ENCODE data around the gene WDR27.

Gene WDR27

DNA sequence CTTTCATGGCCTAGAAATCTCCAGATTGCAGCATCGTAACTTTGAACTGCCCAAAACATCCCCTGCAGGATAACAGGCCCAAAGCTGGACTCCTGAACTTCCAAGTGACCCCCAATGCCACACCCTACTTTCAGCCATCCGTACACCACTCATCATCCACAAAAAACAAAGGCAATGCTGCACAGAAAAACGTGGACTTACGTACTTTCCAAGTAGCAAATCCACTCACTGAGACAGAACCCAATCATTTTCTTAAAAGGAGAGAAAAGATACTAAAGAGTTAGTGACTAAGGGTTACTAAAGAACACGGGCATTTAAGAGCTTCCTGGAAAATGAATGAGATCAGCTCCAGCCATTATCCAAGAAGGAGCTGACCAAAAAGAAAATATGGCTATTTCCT is 211.0 kb downstream of the WDR27 start:
- H3K4me3 ChIP-seq (replicated peaks in 1 of 2; ENCODE audit: low read depth in 2 of 2, low read length in 2 of 2), result no peak overlapping the region
- peak; percentile 39 to 54 for DNase-seq (ENCODE audit: low read depth in 2 of 2)
- TF ChIP-seq, protein P1, sequence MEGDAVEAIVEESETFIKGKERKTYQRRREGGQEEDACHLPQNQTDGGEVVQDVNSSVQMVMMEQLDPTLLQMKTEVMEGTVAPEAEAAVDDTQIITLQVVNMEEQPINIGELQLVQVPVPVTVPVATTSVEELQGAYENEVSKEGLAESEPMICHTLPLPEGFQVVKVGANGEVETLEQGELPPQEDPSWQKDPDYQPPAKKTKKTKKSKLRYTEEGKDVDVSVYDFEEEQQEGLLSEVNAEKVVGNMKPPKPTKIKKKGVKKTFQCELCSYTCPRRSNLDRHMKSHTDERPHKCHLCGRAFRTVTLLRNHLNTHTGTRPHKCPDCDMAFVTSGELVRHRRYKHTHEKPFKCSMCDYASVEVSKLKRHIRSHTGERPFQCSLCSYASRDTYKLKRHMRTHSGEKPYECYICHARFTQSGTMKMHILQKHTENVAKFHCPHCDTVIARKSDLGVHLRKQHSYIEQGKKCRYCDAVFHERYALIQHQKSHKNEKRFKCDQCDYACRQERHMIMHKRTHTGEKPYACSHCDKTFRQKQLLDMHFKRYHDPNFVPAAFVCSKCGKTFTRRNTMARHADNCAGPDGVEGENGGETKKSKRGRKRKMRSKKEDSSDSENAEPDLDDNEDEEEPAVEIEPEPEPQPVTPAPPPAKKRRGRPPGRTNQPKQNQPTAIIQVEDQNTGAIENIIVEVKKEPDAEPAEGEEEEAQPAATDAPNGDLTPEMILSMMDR (IDR thresholded peaks at IDR 0.05; ENCODE audit: low read depth, low read length), result no peak

DNA sequence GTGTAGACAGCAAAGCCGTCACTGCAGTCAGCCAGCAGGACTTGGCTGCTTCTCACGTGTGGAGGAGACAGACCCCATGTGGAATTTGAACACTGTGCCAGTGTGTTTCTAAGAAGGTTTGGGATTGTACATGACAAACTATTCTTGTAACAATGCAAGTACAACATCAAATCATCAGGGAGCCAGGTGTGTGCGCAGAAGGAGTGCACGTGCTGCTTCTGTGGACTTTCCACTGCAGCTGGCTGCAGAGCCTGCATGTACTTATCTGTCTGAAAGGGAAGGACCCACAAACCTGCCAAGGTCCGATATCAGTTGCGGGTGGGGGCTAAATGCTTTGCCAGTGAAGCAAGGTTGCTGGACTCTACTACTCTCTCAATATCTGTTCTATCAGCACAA is 211.6 kb downstream of the WDR27 start:
- TF ChIP-seq, protein P1 (IDR thresholded peaks at IDR 0.05; ENCODE audit: low read depth, low read length), result no peak
- DNase-seq (ENCODE audit: low read depth in 2 of 2), result no peak
- no peak overlapping the region for H3K4me3 ChIP-seq (replicated peaks in 1 of 2; ENCODE audit: low read depth in 2 of 2, low read length in 2 of 2)

DNA sequence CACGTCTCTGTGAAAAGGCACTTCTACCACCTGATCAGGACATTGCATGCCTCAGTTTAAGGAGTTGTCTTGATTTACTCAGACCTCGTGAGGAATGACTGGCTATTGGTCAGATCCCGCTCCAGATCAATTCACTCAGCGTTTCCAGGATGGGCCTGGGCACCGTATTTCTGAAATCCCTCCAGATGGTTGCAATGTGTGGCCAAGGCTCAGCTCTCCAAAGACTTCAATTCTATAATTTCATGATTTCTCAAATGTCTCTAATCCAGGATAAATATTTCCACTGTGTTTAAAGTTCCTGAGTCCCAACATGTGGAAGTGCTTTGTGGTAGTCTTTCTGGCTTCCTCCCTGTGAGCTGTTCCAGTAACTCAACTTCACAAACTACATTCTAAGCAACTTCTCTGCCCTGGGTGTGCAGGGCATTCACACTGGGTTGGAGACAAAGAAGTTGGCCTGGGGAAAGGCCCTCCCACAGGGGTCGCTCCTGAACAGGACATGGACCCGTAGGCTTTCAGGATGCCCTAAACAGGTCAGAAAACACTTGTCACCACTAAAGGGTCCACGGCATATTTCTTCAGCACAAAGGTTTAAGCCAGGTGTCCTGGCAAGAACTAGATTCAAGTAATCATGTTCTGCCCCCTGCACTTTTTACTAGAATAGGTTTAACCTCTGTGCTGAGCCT is 212.1 kb downstream of the WDR27 start:
- no peak for DNase-seq (ENCODE audit: low read depth in 2 of 2)
- no peak overlapping the region for H3K4me3 ChIP-seq (replicated peaks in 1 of 2; ENCODE audit: low read depth in 2 of 2, low read length in 2 of 2)
- TF ChIP-seq, protein P1 (IDR thresholded peaks at IDR 0.05; ENCODE audit: low read depth, low read length), result no peak

DNA sequence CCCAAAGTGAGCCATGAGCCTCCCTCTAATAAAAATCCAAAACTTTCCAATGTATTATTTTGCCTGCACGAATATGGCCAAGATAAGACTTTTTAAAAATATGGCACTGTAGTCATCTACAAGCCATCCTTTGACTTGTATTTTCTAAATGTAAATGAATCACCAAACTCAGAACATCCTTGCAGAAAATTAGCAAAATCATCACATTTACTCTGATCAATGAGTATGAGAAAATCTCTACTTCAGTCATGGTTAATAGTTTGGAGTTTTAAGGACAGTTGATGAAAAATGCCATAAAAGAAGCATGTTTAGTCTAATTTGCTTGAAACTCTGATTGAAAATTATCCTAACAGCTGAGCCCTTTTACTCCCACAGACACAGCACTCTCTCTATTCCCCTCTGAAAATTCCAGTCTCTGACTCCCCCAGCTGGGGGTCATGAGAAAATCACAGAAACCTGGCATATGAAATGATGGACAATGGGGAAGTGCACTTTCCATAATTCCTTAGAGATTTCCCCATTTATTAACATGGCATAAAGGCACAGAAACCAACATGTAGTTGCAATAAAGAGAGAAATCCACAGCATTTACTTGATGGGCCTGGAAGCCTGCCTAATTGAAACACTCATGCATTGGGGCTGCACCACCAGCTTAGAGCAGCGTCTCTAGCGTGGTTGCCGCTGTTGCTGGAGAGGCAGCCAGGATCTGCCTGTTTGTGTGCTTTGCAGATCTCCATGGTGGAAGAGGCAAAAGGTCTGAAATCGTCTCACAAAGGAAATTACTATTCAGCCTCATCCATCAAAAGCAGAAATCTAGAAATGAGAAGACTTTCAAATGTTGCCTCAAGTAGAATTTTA is 214.0 kb downstream of the WDR27 start:
- TF ChIP-seq, protein P1 (IDR thresholded peaks at IDR 0.05; ENCODE audit: low read depth, low read length), result no peak
- no peak overlapping the region for H3K4me3 ChIP-seq (replicated peaks in 1 of 2; ENCODE audit: low read depth in 2 of 2, low read length in 2 of 2)
- peak; percentile 25 to 36 for DNase-seq (ENCODE audit: low read depth in 2 of 2)

DNA sequence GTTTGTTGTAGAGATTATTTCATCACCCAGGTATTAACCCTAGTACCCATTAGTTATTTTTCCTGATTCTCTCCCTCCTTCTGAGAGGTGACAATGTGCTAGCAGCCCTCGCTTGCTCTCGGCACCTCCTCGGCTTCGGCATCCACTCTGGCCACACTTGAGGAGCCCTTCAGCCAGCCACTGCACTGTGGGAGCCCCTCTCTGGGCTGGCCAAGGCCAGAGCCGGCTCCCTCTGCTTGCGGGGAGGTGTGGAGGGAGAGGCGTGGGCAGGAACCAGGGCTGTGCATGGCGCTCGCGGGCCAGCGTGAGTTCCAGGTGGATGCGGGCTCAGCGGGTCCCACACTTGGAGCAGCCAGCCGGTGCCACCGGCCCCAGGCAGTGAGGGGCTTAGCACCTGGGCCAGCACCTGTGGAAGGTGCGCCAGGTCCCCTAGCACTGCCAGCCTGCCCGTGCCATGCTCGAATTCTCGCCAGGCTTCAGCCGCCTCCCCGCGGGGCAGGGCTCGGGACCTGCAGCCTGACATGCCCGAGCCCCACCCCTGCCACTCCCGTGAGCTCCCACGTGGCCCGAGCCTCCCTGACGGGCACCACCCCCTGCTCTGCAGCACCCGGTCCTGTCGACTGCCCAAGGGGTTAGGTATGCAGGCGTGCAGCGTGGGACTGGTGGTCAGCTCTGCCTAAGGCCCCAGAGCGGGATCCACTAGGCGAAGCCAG is 221.9 kb downstream of the WDR27 start:
- DNase-seq (ENCODE audit: low read depth in 2 of 2), result no peak
- no peak overlapping the region for H3K4me3 ChIP-seq (replicated peaks in 1 of 2; ENCODE audit: low read depth in 2 of 2, low read length in 2 of 2)
- TF ChIP-seq, protein P1 (IDR thresholded peaks at IDR 0.05; ENCODE audit: low read depth, low read length), result no peak

DNA sequence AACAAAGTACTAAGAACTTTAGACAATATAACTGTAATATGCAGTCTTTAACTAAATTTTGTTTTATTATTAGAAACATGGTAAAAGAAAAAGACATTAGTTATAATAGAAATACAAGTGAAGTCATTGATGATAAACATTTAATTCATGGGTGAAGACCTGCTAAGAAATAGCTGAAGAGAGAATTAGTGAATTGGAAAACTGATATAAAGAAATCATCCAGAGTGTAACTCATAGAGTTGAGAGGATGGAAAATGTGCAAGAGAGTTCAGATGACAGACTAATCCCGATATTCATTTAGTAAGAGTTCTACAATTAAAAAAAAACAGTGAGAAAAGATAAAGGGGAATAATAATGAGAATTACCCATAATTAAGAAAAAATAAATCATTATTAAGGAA is 227.5 kb downstream of the WDR27 start:
- no peak overlapping the region for H3K4me3 ChIP-seq (replicated peaks in 1 of 2; ENCODE audit: low read depth in 2 of 2, low read length in 2 of 2)
- no peak for DNase-seq (ENCODE audit: low read depth in 2 of 2)
- TF ChIP-seq, protein P1 (IDR thresholded peaks at IDR 0.05; ENCODE audit: low read depth, low read length), result no peak

All from cardiac fibroblast (primary cell).